HUES6 (cell line): ENCODE data around the gene VPS39.

Experiments
- H3K27ac ChIP-seq: 2 replicates; pipeline ENCODE4 v1.7.0; 2013; ENCODE audit warnings: low read depth, mild to moderate bottlenecking, low read length, inconsistent platforms
- H3K27me3 ChIP-seq: 2 replicates; pipeline ENCODE4 v1.6.1; 2013; ENCODE audit warnings: low read length; ENCODE audit not compliant: control insufficient read depth, insufficient read depth
- H3K36me3 ChIP-seq: 2 replicates; pipeline ENCODE4 v1.6.1; 2013; ENCODE audit warnings: low read length; ENCODE audit not compliant: control insufficient read depth, insufficient read depth
- H3K4me1 ChIP-seq: 2 replicates; pipeline ENCODE4 v1.6.1; 2013; ENCODE audit warnings: low read length; ENCODE audit not compliant: control insufficient read depth, insufficient read depth
- H3K4me3 ChIP-seq: 2 replicates; pipeline ENCODE4 v1.5.1; 2013; ENCODE audit warnings: low read depth, low read length
- H3K9ac ChIP-seq: one replicate; pipeline ENCODE4 v1.6.1; 2013; ENCODE audit warnings: mild to moderate bottlenecking, low read length
- H3K9me3 ChIP-seq: 2 replicates; pipeline ENCODE4 v1.6.1; 2013; ENCODE audit warnings: low read depth, low read length; ENCODE audit not compliant: control insufficient read depth, insufficient read depth

The VPS39 gene

DNA sequence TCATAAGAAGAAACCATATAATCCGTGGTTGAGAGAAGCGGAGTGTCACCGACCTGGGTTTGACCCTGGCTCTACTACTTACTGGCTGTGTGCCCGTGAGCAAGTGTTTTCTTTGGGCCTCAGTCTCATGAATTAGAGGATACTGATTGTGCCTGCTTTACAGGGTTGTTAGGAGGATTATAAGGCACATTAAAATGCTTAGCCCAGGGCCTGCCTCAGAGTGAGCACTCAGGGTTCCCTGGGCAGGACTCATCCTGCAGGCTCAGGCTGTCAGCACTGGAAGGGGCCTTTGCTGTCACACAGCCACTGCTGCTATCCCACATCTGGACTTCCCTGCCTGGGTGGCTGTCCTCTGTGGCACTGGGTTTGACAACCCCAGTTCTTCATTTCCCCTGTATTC, 56.4 kb downstream of the VPS39 start:
- Histone ChIP-seq H3K9me3 (no peaks in the 10 kb centered on the region), H3K4me3 (no peak overlapping the region), H3K27me3 (no peaks in the 10 kb centered on the region), H3K36me3 (no peaks in the 10 kb centered on the region), H3K4me1 (peaks cover 11% of the 10 kb centered on the region; the same call in 1 of the 2 replicates), H3K27ac (no peak overlapping the region), H3K9ac (no peak overlapping the region)

DNA sequence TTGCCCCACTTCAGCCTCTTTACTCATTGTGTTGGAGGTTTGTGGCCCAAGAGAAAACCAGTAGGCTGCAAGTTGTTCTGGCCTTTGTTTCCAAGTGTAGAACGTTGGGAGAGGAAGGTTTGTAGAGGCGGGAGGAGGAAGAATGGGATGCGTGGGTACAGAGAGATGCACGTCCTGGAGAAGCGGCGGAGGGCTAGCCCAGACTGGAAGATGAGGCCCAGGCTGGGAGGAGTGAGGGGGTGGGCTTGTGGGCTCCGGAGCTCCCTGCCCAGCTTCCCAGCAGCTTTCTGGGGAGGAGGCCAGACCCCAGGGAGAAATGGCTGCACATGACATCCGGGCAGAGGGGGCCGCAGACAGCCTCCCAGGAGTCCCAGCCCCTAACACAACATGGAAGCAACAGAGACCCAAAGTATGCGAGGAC, 57.0 kb downstream of the VPS39 start:
- H3K27ac ChIP-seq = no peak overlapping the region
- H3K4me1 ChIP-seq = peaks cover 5% of the 10 kb centered on the region; the same call in 1 of the 2 replicates
- no peak overlapping the region for H3K4me3 ChIP-seq
- no peaks in the 10 kb centered on the region for H3K9me3 ChIP-seq
- H3K36me3 ChIP-seq = no peaks in the 10 kb centered on the region
- no peaks in the 10 kb centered on the region for H3K27me3 ChIP-seq
- no peak overlapping the region for H3K9ac ChIP-seq

DNA sequence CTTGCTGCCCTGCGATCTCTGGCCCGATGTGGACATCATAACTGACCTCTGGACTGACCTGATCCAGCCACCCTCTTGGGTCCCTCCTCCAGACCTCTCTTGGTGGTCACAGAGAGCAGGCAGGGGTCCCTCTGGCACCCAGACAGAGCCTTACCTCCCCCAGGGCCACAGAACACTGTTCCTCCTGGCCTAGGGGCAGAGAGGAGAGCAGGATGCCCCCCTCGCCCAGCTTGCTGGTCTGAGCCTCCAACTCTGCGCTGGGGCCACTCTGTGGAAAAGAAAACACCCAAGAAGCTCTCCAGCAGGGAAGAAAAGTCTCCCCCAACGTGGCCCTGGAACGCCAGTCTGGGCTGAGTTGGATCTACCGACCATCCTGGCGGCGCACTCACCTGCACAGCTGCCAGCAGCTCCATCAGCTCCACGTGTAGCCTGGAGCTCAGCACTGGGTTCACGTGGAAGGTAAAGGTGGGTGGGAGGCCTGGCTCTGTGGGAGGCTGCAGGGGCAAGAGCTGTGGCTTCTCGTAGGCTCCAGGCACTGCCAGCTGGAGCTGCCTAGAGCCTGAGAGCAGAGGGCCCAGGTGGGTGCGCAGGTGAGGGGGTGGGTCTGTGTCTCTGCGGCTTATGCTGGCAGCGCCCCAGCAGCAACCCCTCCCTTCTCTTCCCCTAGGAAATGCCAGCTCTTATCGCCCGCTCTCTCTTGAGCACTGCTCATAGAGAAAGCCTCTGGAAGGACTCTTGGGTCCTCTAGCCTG, 57.7 kb downstream of the VPS39 start:
- Histone ChIP-seq H3K27me3 (no peaks in the 10 kb centered on the region), H3K27ac (no peak overlapping the region), H3K36me3 (no peaks in the 10 kb centered on the region), H3K4me3 (no peak overlapping the region), H3K4me1 (peaks cover 5% of the 10 kb centered on the region; the same call in 1 of the 2 replicates), H3K9ac (no peak overlapping the region), H3K9me3 (no peaks in the 10 kb centered on the region)

DNA sequence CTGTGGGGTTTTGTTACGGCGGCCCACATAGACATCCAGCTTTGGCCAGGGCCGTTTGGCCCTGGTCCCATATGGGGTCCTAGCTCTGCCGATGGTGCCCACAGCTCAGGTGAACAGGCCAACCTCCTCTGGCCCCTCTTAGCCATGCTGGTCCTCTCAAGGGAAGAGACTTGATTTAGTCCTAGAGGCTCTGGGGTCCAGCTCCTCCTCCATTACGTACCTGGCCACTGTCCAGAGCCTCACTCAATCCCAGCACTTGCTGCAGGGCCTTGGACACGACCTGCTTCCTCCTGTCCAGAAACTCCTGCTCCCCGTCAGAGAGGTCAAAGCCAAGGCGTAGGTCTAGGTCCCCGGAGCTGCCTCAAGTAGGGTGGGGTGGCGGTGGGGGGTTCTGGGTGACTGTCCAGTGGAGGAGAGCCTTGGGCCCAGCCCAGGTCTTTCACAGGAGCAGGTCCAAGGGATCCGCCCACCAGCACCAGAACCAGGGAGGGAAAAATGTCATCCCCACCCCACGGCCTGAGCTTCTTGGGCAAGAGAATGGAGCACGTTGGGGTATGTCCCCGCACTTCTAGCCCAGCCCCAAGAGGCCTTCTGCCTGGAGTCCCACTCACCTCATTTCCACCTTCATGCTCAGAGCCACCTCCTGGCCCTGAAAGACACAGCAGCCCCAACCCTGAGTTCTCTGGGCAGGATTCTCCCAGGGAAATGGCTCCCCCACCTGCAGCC, 58.4 kb downstream of the VPS39 start:
- peaks cover 5% of the 10 kb centered on the region; the same call in 1 of the 2 replicates for H3K4me1 ChIP-seq
- no peak overlapping the region for H3K4me3 ChIP-seq
- H3K9me3 ChIP-seq = no peaks in the 10 kb centered on the region
- H3K27ac ChIP-seq = no peak overlapping the region
- no peak overlapping the region for H3K9ac ChIP-seq
- H3K27me3 ChIP-seq = no peaks in the 10 kb centered on the region
- H3K36me3 ChIP-seq = no peaks in the 10 kb centered on the region

DNA sequence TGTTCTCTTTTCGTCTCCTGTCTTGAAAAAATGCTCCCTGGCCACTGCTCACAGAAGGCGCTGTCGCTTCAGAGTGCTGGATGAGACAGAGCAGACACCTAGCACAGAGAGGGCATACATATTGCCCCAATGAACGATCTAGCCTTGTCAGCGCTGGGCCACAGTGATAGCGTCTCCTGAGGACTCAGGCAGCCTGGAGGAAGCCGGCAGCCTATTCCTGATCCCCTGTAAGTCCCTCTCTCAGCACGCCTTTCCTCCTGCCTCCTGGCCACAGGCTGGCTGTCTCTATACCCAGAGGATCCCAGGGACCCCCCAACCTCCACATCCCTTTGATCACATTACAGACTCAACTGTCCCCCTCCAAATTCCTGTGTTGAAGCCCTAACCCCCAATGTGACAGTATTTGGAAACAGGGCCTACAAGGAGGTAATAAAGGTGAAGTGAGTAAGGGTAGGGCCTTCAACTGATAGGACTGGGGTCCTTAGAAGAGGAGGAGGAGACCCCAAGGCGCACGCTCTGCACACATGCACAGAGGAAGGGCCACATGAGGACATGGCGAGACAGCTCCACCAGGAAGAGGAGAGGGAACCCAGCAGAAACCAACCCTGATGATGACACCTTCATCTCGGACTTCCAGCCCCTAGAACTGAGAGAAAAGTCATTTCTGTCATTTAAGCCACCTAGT, 59.2 kb downstream of the VPS39 start:
- no peaks in the 10 kb centered on the region for H3K9me3 ChIP-seq
- H3K27ac ChIP-seq = no peak overlapping the region
- H3K9ac ChIP-seq = no peak overlapping the region
- no peak overlapping the region for H3K4me3 ChIP-seq
- no peaks in the 10 kb centered on the region for H3K36me3 ChIP-seq
- peaks cover 5% of the 10 kb centered on the region; the same call in 1 of the 2 replicates for H3K4me1 ChIP-seq
- H3K27me3 ChIP-seq = no peaks in the 10 kb centered on the region

DNA sequence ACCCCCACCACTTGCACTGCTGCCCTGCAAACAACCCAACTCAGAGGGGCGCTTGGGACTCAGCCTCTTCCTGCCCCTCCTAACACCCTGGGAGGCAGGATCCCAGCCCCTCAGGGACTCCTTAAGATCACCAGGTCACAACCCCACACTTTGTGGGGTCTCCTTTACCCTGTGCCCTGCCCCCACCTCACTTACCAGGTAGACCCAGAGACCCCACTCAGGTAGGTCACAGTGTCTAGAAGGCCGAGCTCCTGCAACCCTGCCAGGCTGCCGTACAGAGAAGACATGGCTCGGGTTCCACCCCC, 60.7 kb downstream of the VPS39 start:
- no peak overlapping the region for H3K4me3 ChIP-seq
- no peak overlapping the region for H3K9ac ChIP-seq
- no peaks in the 10 kb centered on the region for H3K27me3 ChIP-seq
- H3K9me3 ChIP-seq = no peaks in the 10 kb centered on the region
- no peaks in the 10 kb centered on the region for H3K36me3 ChIP-seq
- H3K4me1 ChIP-seq = peaks cover 5% of the 10 kb centered on the region; the same call in 1 of the 2 replicates
- H3K27ac ChIP-seq = no peak overlapping the region

DNA sequence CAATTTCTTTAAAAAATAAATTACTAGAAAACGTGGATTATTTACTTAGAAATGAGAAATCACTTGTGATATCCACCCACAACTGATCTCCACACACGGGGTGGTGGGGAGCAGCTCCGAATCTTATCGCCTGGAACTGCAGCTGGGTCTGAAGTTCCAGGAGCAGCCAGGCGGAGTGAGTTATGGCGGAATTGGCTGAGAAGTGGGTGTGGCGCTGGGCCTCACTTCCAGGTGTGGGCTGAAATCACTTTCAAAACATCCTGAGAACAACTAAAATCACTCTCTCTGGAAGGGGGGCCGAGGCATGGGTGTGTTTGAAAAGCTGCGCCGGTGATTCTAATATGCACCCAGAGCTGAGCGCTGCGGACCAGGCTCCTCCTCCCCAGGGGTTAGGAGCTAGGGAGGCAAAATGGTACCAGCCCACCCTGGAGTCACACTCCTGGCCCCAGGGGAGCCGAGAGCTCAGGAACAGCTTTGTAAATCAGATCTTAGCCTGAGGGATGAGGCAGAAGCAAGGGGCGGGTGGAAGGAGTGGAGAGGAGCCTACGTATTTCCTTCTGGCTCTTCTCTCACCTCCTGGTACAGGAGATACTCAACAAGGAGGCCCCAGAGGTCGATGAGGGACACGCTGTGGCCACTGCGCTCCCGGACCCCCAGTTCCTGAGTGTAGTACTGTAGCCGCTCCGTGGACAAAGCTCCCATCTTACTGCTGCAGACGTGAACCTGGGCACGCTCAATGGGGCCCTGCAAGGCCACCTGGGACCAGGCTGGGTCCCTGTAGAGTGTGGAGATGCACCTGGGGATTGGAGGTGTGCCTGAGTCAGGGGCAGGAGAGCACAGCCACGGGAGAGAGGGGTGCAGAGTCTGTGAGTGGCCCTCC, 61.3 kb downstream of the VPS39 start:
- peaks cover 5% of the 10 kb centered on the region; the same call in 1 of the 2 replicates for H3K4me1 ChIP-seq
- H3K36me3 ChIP-seq = no peaks in the 10 kb centered on the region
- H3K4me3 ChIP-seq = no peak overlapping the region
- no peaks in the 10 kb centered on the region for H3K27me3 ChIP-seq
- H3K9ac ChIP-seq = no peak overlapping the region
- H3K9me3 ChIP-seq = no peaks in the 10 kb centered on the region
- no peak overlapping the region for H3K27ac ChIP-seq

DNA sequence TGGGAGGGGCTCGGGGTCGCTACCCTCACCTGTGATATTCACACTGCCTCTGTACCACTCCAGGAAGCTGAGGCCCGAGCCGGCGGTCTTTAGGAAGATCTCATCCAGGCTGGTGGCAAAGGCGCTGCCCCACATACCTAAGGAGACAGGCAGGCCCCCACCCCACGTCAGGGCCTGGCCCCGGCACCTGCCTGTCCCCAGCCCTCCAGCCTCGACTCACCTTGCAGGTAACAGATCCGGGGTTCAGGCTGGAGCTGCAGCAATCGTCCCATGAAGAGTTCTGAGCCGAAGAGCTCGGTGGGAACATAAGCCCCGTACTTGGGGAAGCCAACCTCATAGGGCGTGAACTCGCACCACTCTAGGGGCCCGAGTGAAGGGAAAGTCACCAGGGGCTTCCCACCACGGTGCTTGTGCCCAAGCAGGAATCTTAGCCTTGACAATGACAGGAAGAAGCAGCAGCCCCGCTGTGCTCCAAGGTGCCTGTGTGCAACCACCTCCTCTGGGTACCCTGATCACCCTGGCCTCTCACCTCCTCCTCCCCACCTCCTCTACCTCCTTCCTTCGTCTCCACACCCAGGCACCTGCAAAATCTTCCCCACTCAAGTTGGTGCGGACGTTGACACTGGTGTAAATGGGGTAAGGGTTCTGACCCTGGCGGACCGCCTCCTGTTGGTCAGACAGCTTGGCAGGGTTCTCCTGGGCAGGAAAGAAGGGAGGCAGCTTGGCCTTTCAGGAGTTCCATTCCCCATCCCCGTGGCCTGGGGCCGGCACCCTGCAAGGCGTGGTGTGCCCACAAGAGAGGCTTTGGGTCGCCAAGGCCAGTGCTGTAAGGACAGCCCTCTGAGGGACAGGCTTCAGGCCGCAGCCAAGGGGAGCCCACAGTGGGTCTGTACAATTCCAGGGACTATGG, 62.3 kb downstream of the VPS39 start:
- Histone ChIP-seq H3K9me3 (no peaks in the 10 kb centered on the region), H3K27ac (no peak overlapping the region), H3K9ac (no peak overlapping the region), H3K27me3 (no peaks in the 10 kb centered on the region), H3K4me1 (peaks cover 5% of the 10 kb centered on the region; the same call in 1 of the 2 replicates), H3K4me3 (no peak overlapping the region), H3K36me3 (no peaks in the 10 kb centered on the region)

DNA sequence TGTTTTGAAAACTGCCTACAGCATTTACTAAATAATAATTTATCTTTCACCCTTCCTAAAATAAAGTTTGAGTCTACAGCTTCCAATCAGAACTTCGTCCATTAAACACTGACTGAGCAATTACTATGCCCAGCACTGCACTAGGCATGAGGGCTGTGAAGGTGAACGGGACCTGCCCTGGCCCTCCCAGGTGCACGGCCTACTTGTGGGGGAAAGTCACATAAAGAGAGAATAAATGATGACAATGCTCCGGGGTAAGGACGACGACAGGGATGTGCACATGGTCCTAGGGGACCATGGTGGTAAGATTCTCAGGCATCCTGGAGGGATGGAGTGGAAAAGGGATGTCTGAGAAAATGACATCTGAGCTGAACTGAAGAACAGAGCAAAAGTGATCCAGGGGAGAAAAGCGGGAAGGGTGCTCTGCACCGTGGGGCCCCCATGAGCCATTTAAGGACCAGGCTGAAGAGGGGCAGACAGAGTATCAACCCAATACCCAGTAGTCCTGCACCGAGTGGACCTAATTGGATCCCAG, 63.2 kb downstream of the VPS39 start:
- Histone ChIP-seq H3K36me3 (no peaks in the 10 kb centered on the region), H3K4me1 (peaks cover 5% of the 10 kb centered on the region; the same call in 1 of the 2 replicates), H3K9me3 (0 out of 2 replicates have a peak, but pooled peaks cover under 1% of the 10 kb centered on the region), H3K27ac (no peak overlapping the region), H3K4me3 (no peak overlapping the region), H3K27me3 (no peaks in the 10 kb centered on the region), H3K9ac (no peak overlapping the region)
